ENCODE data around the gene HAUS7. TPM values are rescaled to one million over a fixed set of nuclear protein-coding genes. Genes with fewer than 3 reads are reported as not detected.
"Not testable (repeated sequence)": the region's sequence is repeated elsewhere in the genome, so short reads cannot be mapped to it uniquely, and the experiment has no call there.

The HAUS7 gene
- total RNA-seq, 6 donors from 2014 or later, result 3.7 to 61.8 (median 23.0) TPM

GRCh38 chrX:153405426-153405825 is 65.0 kb downstream of the HAUS7 start:
- WGBS, 2 donors, result 40 to 49% methylated on average over 4 to 5 of the region's 5 CpGs

DNA sequence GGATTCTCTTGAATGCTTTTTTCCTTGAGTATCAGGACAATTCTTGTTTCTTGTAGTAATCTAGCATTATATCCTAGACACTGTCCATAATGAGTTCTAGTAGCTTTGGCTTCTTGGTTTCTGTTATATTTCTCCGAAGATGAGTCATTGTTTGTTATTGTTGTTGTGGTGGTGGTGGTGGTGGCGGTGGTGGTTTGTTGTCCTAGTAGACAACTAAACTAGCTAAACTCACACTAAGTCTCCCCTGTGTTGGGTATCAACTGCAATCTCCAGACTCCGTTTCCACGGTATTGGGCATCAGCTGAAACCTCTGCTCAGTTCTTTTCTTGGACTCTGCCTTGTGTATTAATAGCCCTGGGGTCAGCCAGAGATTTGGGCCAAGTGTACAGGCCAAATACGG is 66.0 kb downstream of the HAUS7 start:
- 74 to 100% methylated on average over 2 to 5 of the region's 5 CpGs for WGBS, 2 donors
- not testable (repeated sequence) for H3K27ac ChIP-seq; ATAC-seq (ENCODE audit: low FRiP score in 2 of 2); H3K27me3 ChIP-seq; H3K36me3 ChIP-seq; H3K9me3 ChIP-seq; H3K4me1 ChIP-seq; DNase-seq; H3K4me3 ChIP-seq

More at GRCh38 chrX:153405426-153405825, 65.0 kb downstream of the HAUS7 start:
- no peak overlapping the region for H3K4me3 ChIP-seq
- DNase-seq (no peak), ATAC-seq (ENCODE audit: low FRiP score in 2 of 2) (no peak)
- no peaks in the 10 kb centered on the region for H3K4me1 ChIP-seq
- no peak overlapping the region for H3K27ac ChIP-seq
- H3K9me3 ChIP-seq, result peaks cover 0 to 7% (median 0%) of the 10 kb centered on the region in 4 donors
- no peaks in the 10 kb centered on the region for H3K36me3 ChIP-seq
- TF ChIP-seq CTCF (IDR thresholded peaks at IDR 0.05) (no peak), POLR2A (IDR thresholded peaks at IDR 0.05) (no peak), EP300 (IDR thresholded peaks at IDR 0.05) (no peak), POLR2AphosphoS5 (IDR thresholded peaks at IDR 0.05) (no peak)
- H3K27me3 ChIP-seq, result no peaks in the 10 kb centered on the region

GRCh38 chrX:153401133-153401764 is 69.1 kb downstream of the HAUS7 start, which contains the start of gene PNMA6E:
Gene PNMA6E, minus strand, starts transcription at chrX:153401350. Its CDS starts 2,501 bp downstream, at chrX:153398849.
- no peak for DNase-seq
- no peak for ATAC-seq (ENCODE audit: low FRiP score in 2 of 2)
- WGBS, 2 donors, result 91% methylated on average over 17 to 29 of the region's 29 CpGs

DNA sequence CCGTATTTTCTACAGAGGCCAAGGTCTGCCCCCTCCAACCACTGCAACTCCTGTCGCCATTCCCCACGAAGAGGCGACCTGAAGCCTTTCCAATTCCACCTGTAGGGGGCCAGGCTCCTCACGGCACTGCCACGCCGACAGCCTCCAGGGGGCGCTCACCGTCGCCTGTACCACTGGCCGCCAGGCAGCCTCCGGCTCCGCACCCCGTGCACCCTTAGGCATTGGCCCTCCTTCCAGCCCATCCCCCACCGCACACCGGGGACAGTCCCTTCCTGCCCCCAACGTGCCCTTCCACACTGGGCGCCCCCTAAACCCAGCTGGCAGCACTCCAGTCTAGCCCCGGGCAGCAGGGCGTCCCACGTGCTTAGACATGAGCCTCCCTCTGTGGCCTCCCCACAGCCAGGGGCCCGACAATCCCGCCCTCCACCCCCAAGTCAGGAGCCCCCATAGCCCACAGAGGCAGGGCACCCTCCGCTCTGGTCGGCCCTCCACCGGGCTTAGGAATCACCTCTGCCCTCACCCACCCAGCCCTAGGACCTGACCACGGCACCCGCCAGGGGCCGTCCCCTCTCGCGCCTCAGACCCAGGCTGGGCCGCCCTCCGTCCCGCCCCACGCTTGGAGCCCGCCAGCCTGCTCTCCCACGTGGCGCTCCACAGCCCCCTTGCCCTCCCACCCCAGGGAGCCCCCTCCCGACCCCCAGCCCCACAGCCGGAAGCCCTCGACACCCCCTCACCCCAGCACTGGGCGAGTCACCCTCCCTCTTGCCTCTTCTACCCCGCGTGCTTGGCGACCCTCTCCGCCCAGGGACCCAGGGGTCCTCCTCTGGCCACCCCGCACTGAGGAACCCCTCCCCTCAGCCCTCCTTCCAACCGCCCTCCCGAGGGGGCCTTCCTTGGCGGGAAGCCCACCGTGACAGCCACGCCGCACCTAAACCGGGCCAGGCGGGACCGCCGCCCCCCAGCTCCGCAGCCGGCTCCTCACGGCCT is 69.9 kb downstream of the HAUS7 start:
- no peaks in the 10 kb centered on the region for H3K36me3 ChIP-seq
- no peaks in the 10 kb centered on the region for H3K4me1 ChIP-seq
- ATAC-seq (ENCODE audit: low FRiP score in 2 of 2), result peak in 1 of 2 donors; percentile 61
- TF ChIP-seq POLR2A (IDR thresholded peaks at IDR 0.05) (no peak), CTCF (IDR thresholded peaks at IDR 0.05) (peak; percentile 46 to 72 (median 62))
- 78 to 94% methylated on average over 12 to 54 of the region's 60 CpGs for WGBS, 2 donors
- H3K27ac ChIP-seq, result no peak overlapping the region
- H3K27me3 ChIP-seq, result peaks cover 0 to 2% (median 0%) of the 10 kb centered on the region in 4 donors
- peak; percentile 36 to 88 for DNase-seq
- no peak overlapping the region for H3K4me3 ChIP-seq
- peaks cover 0 to 8% (median 0%) of the 10 kb centered on the region in 4 donors for H3K9me3 ChIP-seq

More at GRCh38 chrX:153401133-153401764, 69.1 kb downstream of the HAUS7 start, which contains the start of gene PNMA6E:
- no peak within 1 kb of the TSS for H3K27ac ChIP-seq
- H3K36me3 ChIP-seq, result no peaks in the 10 kb centered on the region
- TF ChIP-seq POLR2A (IDR thresholded peaks at IDR 0.05) (no peak), POLR2AphosphoS5 (IDR thresholded peaks at IDR 0.05) (no peak), EP300 (IDR thresholded peaks at IDR 0.05) (no peak), CTCF (IDR thresholded peaks at IDR 0.05) (no peak)
- no peaks in the 10 kb centered on the region for H3K27me3 ChIP-seq
- no peaks in the 10 kb centered on the region for H3K4me1 ChIP-seq
- no peak within 1 kb of the TSS for H3K4me3 ChIP-seq
- H3K9me3 ChIP-seq, result peaks cover 0 to 8% (median 0%) of the 10 kb centered on the region in 4 donors

GRCh38 chrX:153398275-153398960 is 72.0 kb downstream of the HAUS7 start:
- ATAC-seq (ENCODE audit: low FRiP score in 2 of 2) (no peak), DNase-seq (no peak)
- Histone ChIP-seq H3K9me3 (peaks cover 0 to 8% (median 0%) of the 10 kb centered on the region in 4 donors), H3K27me3 (peaks cover 0 to 2% (median 0%) of the 10 kb centered on the region in 4 donors), H3K4me3 (no peak overlapping the region), H3K27ac (no peak overlapping the region), H3K36me3 (no peaks in the 10 kb centered on the region), H3K4me1 (no peaks in the 10 kb centered on the region)
- TF ChIP-seq POLR2A (IDR thresholded peaks at IDR 0.05), result no peak
- 80 to 86% methylated on average over 3 to 17 of the region's 17 CpGs for WGBS, 2 donors

Small RNA genes within 50 kb of the gene (small RNA-seq; reads per million reads assigned to genes)
- 0 reads per million in 4 donors for gene RN7SL667P

Other genes starting within 250 kb of the HAUS7 start
- gene PNMA6F, start 148.8 kb downstream of the HAUS7 start, total RNA-seq, result not detected
- gene ZNF275, start 136.4 kb downstream of the HAUS7 start, total RNA-seq, result 10 to 100 TPM in 2 of 6 donors, 1 to 10 TPM in 4; 5.9 to 13.8 (median 8.8) TPM
- under 1 TPM in 3 of 6 donors, not detected in 3; 0.09 to 0.44 (median 0.10) TPM for gene PNMA6E, start 69.2 kb downstream of the HAUS7 start, total RNA-seq
- 1 to 10 TPM; 2.7 to 5.1 (median 3.7) TPM for gene ZFP92, start 59.1 kb downstream of the HAUS7 start, total RNA-seq
- 1 to 10 TPM in 5 of 6 donors, under 1 TPM in 1; 0.97 to 7.3 (median 2.8) TPM for gene TREX2, start 24.5 kb downstream of the HAUS7 start, total RNA-seq
- gene BGN, start 24.4 kb upstream of the HAUS7 start, total RNA-seq, result 100 to 1,000 TPM in 3 of 6 donors, 10 to 100 TPM in 3; 13.0 to 251 (median 86.3) TPM
- under 1 TPM in 4 of 6 donors, not detected in 2; 0.10 to 0.55 (median 0.33) TPM for gene ATP2B3, start 47.1 kb upstream of the HAUS7 start, total RNA-seq
- 10 to 100 TPM; 13.4 to 48.2 (median 24.6) TPM for gene CCNQ, start 128.6 kb upstream of the HAUS7 start, total RNA-seq
- gene DUSP9, start 176.6 kb upstream of the HAUS7 start, total RNA-seq, result under 1 TPM in 3 of 6 donors, not detected in 3; 0.14 to 0.44 (median 0.27) TPM
- gene PNCK, start 203.2 kb upstream of the HAUS7 start, total RNA-seq, result 1 to 10 TPM in 1 of 6 donors, under 1 TPM in 1, not detected in 4; 0.47 to 5.2 TPM
- 1 to 10 TPM; 3.9 to 8.1 (median 6.1) TPM for gene SLC6A8, start 217.3 kb upstream of the HAUS7 start, total RNA-seq